GM19438 (cell line): ENCODE measurements around the gene TBC1D4.
A peak's percentile ranks its signal among the peaks of the same experiment; 100 is the strongest.

Experiments used
- ATAC-seq: cut with Tn5 transposase; IDR thresholded peaks from one replicate; pipeline ENCODE4 v1.9.1; 2021; ENCODE audit warnings: low read depth; ENCODE audit not compliant: unreplicated experiment

Gene TBC1D4

DNA sequence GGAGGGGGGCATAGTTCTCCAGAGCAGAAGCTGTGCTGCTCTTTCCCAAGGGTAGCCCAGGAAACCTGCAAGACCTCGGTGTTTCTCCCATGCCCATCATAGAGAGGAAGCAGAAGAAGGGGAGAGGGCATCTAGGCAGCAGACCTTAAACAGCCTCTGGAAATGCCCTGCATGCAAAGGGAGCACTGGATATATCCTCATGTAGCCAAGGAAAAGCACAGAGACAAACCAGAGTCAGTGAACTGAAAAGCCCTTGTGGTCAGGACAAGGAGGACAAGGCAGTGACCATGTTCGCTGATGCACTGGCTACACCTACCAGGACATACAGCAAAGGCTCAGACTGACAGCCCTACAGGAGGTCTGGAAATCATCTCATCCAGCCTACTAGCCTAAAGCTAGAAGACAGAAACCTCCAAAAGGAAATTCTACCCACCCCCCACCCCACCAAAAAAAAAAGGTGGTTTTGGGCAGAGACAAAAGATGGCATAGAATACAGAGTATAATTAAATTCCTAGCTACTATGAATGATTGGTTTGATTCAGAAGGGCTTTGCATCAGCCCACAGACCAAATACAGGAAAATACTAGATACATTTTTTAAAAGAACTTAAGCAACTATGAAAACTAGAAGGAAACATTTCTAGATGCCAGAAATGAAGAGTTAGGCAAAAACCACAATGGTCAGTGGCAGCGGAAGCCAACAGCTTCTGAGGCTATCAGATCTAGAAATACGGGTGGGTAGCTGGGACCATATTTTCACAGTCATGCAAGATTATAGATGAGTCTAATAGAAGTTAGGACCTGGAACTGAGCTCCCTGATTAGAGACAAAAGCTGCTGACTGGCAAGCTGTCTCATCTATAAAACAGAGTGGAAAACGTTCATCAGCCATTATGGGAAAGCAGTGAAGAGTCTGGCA lies 4.4 kb upstream of the TBC1D4 start:
- no peak for ATAC-seq

GRCh38 chr13:75485286-75486062 lies 3.5 kb upstream of the TBC1D4 start:
- no peak for ATAC-seq

DNA sequence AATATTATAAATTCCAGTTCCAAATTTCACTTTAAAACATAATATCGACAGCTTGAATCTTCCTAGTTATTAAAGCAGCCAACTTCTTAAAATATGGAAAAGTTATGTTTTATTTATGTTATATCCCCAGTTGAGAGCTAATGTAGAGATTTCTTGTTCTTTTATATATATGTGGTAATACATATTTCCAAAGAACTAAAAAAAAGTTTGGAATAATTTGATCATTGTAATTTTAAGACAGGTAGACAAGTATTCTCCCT lies 781 bp upstream of the TBC1D4 start:
- ATAC-seq = no peak

DNA sequence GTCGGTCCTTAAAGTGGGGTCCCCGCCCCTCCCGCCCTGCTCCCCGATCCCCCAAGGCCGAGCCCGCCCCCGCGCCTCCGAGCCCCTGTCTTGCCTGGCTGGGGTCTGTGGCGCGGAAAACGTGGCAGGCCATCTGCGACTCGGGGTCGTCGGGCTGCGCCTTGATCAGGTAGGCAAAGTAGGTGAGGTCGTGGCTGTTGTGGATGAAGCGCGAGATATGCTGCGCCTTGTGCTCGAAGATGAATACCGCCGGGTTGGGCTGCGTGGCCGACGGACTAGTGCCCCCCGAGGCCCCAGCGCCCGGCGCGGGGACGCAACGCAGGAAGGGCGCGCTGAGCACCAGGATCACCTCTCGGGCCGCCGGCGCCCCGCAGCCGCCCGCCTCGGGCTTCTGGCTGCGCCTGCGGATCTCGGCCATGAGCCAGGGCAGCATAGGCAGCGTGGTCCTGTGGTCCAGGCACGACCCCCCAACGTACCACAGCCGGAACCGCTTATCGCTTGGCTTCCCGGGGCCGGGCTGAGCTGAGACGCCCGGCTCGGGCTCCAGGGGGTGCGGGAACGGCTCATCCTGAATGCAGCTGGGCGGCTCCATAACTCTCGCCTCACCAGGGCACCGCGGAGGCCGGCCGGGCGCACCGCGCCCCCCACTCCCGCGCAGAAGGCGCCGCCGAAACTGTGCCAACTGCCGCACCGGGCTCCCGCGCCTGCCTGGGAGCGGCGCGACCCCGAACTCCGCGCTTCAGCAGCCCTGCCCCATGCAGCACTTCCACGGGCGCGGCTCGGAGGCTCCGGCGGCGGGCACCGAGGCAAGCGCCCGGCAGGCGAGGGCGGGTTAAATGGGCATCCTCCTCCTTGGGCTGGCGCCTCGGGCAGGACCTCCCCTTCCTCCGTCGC lies 546 bp downstream of the TBC1D4 start:
- peak; percentile 25 for ATAC-seq

DNA sequence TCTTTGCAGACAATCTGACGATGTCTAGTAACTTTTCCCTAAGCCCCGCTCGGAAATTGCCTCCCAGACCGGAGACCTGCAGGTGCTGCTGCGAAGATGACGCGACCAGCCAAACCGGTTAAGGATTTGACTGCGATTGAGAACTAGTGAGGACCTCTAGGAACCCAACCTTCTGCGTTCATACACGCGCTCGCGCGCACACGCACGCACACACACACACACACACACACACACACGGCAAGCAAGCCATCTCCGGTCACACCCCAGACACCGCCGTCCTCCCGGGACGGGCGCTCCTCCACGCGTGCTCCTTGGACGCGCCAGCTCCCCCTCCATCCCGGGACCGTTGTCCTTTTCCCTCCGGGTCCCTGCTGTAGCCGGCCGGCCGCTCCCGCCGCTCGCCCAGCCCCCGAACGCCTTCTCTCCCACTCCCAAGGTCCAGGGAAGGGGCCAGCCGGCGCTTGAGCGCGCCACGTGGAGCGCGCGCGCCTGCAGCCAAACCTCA lies 1.2 kb downstream of the TBC1D4 start:
- peak; percentile 7 for ATAC-seq

DNA sequence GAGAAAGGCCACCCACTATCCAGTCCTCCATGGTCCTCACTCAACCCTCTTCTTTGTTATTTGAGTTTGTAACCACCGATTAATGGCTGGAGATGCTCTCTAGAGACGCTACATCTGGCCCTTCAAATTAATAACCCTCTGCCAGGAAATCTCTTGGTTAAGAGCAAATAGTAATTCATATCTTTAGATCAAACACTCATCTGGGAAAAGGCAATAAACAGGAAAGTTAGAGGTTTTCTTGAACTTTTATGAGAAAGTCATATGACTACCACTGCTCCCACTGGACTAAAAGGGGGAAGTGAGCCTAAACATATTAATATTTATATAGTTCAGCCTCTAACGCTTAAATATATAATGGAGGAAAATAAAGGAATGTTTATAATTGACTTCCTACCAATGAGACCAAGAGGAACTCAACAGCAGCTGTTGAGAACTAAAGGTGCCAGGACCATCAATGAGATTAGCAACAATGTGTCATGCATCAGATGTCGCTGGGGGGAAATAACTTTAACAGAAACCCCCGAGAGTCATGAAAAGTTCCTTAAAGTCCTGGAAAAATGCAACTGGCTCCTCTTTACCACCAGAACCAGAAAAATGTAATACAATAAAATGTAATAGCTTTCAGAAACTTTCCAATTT lies 2.7 kb downstream of the TBC1D4 start:
- no peak for ATAC-seq

DNA sequence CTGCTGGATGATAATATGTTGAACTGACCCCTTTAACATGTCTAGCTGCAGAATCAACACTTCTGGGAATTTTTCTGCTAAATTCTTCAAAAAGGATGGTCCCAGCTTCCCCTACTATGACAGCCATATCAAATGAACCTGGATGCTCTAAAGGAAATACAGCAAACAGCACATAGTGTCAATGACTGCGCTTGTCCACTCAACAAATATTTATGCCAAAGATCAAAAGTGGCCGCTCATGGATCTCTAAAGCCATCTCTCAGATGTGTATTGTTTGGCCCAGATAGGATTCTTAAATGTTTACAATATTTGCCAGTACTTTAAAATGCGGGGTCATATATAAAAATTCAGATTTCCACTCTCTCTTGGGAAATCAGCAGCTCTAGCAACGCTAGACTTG lies 3.3 kb downstream of the TBC1D4 start:
- no peak for ATAC-seq

DNA sequence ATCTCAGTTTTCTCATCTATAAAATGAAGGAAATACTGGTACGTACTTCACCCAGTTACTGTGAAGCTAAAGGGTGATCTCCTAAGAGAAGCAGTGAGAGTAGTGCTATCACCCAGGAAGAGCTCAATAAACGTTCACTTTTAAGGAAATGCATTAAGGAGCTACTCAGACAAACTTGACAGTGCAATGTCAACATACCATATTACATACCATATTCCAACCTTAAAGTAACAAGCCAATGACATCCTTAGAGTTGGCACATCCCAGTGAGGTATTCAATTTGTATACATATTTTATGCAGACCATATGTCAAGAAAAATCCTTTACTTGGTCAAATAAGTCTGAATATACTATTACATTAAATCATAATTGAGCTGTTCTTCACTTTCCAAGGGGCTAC lies 7.0 kb downstream of the TBC1D4 start:
- ATAC-seq = no peak

DNA sequence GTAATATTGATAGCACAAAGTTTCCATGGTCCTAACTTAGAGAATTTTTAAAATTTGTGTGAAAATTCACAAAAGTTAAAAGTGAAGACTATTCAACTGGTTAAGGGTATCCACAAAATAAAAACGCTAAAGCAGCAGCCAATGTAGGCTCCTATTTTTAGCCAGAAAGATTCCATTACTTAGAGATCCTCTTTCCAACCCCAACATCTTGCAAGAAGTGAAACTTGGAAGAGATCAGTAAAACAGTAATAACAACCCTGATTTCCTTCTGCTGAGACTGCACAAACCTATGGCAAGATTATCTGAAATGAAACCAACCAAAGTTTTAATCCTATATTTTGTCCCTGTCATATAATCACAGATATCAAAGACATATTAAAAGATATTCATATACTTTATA lies 8.5 kb downstream of the TBC1D4 start:
- no peak for ATAC-seq

DNA sequence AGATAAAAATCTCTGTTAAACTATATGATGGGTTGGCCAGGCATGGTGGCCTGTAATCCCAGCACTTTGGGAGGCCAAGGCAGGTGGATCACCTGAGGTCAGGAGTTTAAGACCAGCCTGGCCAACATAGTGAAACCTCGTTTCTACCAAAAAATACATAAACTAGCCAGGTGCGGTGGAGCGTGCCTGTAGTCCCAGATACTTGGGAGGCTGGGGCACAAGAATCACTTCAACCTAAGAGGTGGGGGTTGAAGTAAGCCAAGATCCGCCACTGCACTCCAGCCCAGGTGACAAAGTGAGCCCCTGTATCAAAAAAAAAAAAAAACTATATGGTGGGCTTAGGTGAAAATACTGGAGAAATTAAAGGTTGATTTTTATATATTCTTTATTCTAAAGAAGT lies 11.3 kb downstream of the TBC1D4 start:
- no peak for ATAC-seq

DNA sequence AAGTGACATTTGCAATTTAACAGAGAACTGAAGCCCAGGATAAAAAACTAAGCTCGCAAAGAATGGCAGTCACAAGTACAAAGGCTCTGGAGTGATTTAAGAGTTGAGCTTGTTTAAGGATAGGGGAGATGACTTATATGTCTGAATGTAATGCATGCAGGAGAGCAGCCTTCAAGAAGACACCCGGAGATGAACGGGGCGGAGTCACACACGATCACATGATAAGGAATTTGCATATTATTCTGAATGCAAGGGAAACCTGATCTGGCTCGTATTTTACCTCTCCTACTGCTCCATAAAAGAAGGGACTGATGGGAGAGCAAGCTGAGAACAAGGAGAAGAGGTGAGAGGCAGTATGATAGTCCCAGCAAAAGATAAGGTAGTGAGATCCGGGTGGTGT lies 12.9 kb downstream of the TBC1D4 start:
- no peak for ATAC-seq

- no peak for ATAC-seq
Measured at GRCh38 chr13:75468602-75469001, 13.4 kb downstream of the TBC1D4 start.

- no peak for ATAC-seq
Measured at GRCh38 chr13:75468098-75468497, 13.9 kb downstream of the TBC1D4 start.

GRCh38 chr13:75467040-75467728 lies 14.8 kb downstream of the TBC1D4 start:
- ATAC-seq = no peak

- ATAC-seq = no peak
Measured at GRCh38 chr13:75465236-75465635, 16.7 kb downstream of the TBC1D4 start.

DNA sequence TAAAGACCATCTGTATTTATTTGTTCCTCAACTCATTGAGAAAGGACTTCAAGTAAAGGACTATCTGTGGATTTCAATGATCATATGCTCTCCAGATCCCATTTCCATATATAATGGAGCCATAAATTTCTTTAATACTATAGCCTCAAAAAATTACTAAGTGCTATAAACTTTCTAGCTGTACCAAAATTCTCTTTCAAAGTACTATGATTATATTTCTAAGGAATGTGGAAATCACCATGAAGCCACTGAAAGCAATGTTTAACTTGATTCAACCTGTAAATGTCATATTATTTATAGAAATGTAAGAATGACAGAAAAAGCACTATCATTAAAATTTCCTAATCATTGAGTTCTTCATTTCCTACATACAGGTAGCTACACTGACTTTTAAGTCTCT lies 20.7 kb downstream of the TBC1D4 start:
- no peak for ATAC-seq

- no peak for ATAC-seq
Measured at GRCh38 chr13:75460644-75461043, 21.3 kb downstream of the TBC1D4 start.

GRCh38 chr13:75458696-75459422 lies 23.1 kb downstream of the TBC1D4 start:
- peak; percentile 100 for ATAC-seq

GRCh38 chr13:75455962-75456361 lies 26.0 kb downstream of the TBC1D4 start:
- no peak for ATAC-seq
